HCT116 (cell line): ENCODE measurements around the gene TSSK2. TPM values are rescaled to one million over a fixed set of nuclear protein-coding genes. Genes with fewer than 3 reads are reported as not detected.

Experiments
- ATAC-seq: fragments of 200-7000 bp; cut with Tn5 transposase; 2 replicates; pipeline ENCODE4 v1.9.1; 2020; ENCODE audit warnings: mild to moderate bottlenecking, moderate library complexity
- BruUV-seq: library from RNA; stranded (reverse); fragments of 400-500 nt; replicated peaks from 2 replicates; lab custom pipeline; 2021; lab: Mats Ljungman, UMichigan
- CTCF ChIA-PET: fragments of 300-600 bp; sonication (Branson Sonifier 250); formaldehyde crosslinking; loops from one replicate; lab custom pipeline; 2021; ENCODE audit warnings: antibody characterized with exemption; lab: Charles Lee
- POLR2A ChIA-PET: fragments of 300-600, 350-600 bp; sonication (Branson Sonifier 250); formaldehyde crosslinking; loops from one replicate; lab custom pipeline; 2021; ENCODE audit warnings: antibody characterized with exemption; lab: Charles Lee
- RAD21 ChIA-PET, 2 experiments: fragments of 300-600 bp; sonication (Branson Sonifier 250); formaldehyde crosslinking; loops; one replicate each; lab custom pipeline; 2023; ENCODE audit warnings: low total read pairs in 2 of 2; ENCODE audit not compliant: uncharacterized antibody in 2 of 2, unreplicated experiment in 2 of 2, low non-redundant PET in 1 of 2; lab: Charles Lee
- DNase-seq: peaks from one replicate; pipeline ENCODE4 v3.0.0-alpha.2; 2010; ENCODE audit warnings: low read depth, low spot score
- H2AFZ ChIP-seq: fragments of 200-600 bp; shearing (Covaris generic), sonication (generic); 2 replicates; pipeline ENCODE4 v1.6.1; 2017; ENCODE audit warnings: low read depth, mixed run types, mixed read lengths, antibody characterized with exemption, low read length; ENCODE audit not compliant: poor library complexity, severe bottlenecking
- H3K27ac ChIP-seq: 2 replicates; pipeline ENCODE4 v1.5.1; 2012; ENCODE audit warnings: low read depth, low read length
- H3K27me3 ChIP-seq: fragments of 200-600 bp; sonication (generic); 2 replicates; pipeline ENCODE4 v1.6.1; 2016; ENCODE audit warnings: mixed run types, low read length, mixed read lengths; ENCODE audit not compliant: insufficient read depth
- H3K36me3 ChIP-seq, 2 experiments: fragments of 200-500 bp in 1 of 2; fragments of 200-600 bp in 1 of 2; sonication (Bioruptor generic) in 1 of 2; sonication (generic) in 1 of 2; 2 replicates each; pipeline versions ENCODE4 v1.5.1 to v1.6.1; 2014 to 2016; ENCODE audit warnings: low read length in 2 of 2, inconsistent platforms in 1 of 2, mixed read lengths in 1 of 2, mixed run types in 1 of 2; ENCODE audit not compliant: insufficient read depth in 2 of 2, control insufficient read depth in 1 of 2
- H3K4me1 ChIP-seq, 2 experiments: fragments of 200-600 bp in 1 of 2; sonication (generic) in 1 of 2; 2 replicates each; pipeline versions ENCODE4 v1.5.1 to v1.6.1; 2012 to 2017; ENCODE audit warnings: low read length in 2 of 2, inconsistent platforms in 1 of 2, mild to moderate bottlenecking in 1 of 2, mixed read lengths in 1 of 2, mixed run types in 1 of 2, moderate library complexity in 1 of 2; ENCODE audit not compliant: insufficient read depth in 2 of 2, control insufficient read depth in 1 of 2
- H3K4me2 ChIP-seq: fragments of 200-600 bp; sonication (generic); 2 replicates; pipeline ENCODE4 v1.6.1; 2017; ENCODE audit warnings: mixed run types, low read length, mixed read lengths
- H3K4me3 ChIP-seq, 2 experiments: fragments of 200-600 bp in 1 of 2; sonication (generic) in 1 of 2; replicated peaks in 1 of 2; 2 replicates each; pipeline ENCODE4 v1.5.1; 2011 to 2016; ENCODE audit warnings: low read length in 2 of 2, control low read depth in 1 of 2, low read depth in 1 of 2, mild to moderate bottlenecking in 1 of 2, mixed read lengths in 1 of 2, mixed run types in 1 of 2
- H3K79me2 ChIP-seq: fragments of 200-600 bp; sonication (generic); 2 replicates; pipeline ENCODE4 v1.6.1; 2017; ENCODE audit warnings: mild to moderate bottlenecking, mixed run types, low read length, moderate library complexity, mixed read lengths; ENCODE audit not compliant: insufficient read depth
- H3K9ac ChIP-seq: fragments of 200-600 bp; sonication (generic); 2 replicates; pipeline ENCODE4 v1.6.1; 2016; ENCODE audit warnings: low read length, mixed read lengths
- H3K9me2 ChIP-seq: fragments of 200-600 bp; sonication (generic), shearing (Covaris generic); 2 replicates; pipeline ENCODE4 v1.6.1; 2017; ENCODE audit warnings: mixed run types, mild to moderate bottlenecking, moderate library complexity; ENCODE audit not compliant: insufficient read depth
- H3K9me3 ChIP-seq, 2 experiments: fragments of 200-500 bp in 1 of 2; fragments of 200-600 bp in 1 of 2; sonication (Bioruptor generic) in 1 of 2; sonication (generic) in 1 of 2; 2 replicates each; pipeline ENCODE4 v1.6.1; 2014 to 2017; ENCODE audit warnings: low read length in 2 of 2, mixed read lengths in 2 of 2, inconsistent platforms in 1 of 2, low read depth in 1 of 2, mild to moderate bottlenecking in 1 of 2, mixed run types in 1 of 2, moderate library complexity in 1 of 2; ENCODE audit not compliant: control insufficient read depth in 1 of 2, insufficient read depth in 1 of 2
- H4K20me1 ChIP-seq: fragments of 200-600 bp; sonication (generic), shearing (Covaris generic); 2 replicates; pipeline ENCODE4 v1.6.1; 2017; ENCODE audit warnings: mixed run types, mild to moderate bottlenecking, moderate library complexity; ENCODE audit not compliant: insufficient read depth
- CBX3 ChIP-seq: IDR thresholded peaks from 2 replicates; pipeline ENCODE4 v1.6.1; 2012; ENCODE audit warnings: low read depth
- CEBPB ChIP-seq: IDR thresholded peaks from 2 replicates; pipeline ENCODE4 v1.6.1; 2012; ENCODE audit warnings: low read depth
- EGR1 ChIP-seq: IDR thresholded peaks from 2 replicates; pipeline ENCODE4 v1.6.1; 2012; ENCODE audit warnings: low read depth
- EZH2 ChIP-seq: fragments of 200-600 bp; sonication (generic); IDR thresholded peaks from 2 replicates; pipeline ENCODE4 v1.6.1; 2017; ENCODE audit warnings: antibody characterized with exemption, mixed run types
- EZH2phosphoT487 ChIP-seq: fragments of 200-600 bp; IDR thresholded peaks from 2 replicates; pipeline ENCODE4 v1.6.1; 2018; ENCODE audit warnings: antibody characterized with exemption, borderline replicate concordance
- FOSL1 ChIP-seq: IDR thresholded peaks from 2 replicates; pipeline ENCODE4 v1.6.1; 2012; ENCODE audit warnings: low read depth
- JUND ChIP-seq: IDR thresholded peaks from 2 replicates; pipeline ENCODE4 v1.6.1; 2012
- RAD21 ChIP-seq: IDR thresholded peaks from 2 replicates; pipeline ENCODE4 v1.6.1; 2012; ENCODE audit warnings: low read depth, mild to moderate bottlenecking
- SIN3A ChIP-seq: IDR thresholded peaks from 2 replicates; pipeline ENCODE4 v1.6.1; 2012; ENCODE audit warnings: low read depth
- SRF ChIP-seq: IDR thresholded peaks from 2 replicates; pipeline ENCODE4 v1.6.1; 2012; ENCODE audit warnings: low read depth
- TCF7L2 ChIP-seq: IDR thresholded peaks from 2 replicates; pipeline ENCODE4 v1.7.0; 2011; ENCODE audit warnings: borderline replicate concordance, inconsistent platforms; ENCODE audit not compliant: insufficient read depth, insufficient read length; ENCODE audit errors: extremely low read depth
- ZFX ChIP-seq: fragments of 450-650 bp; IDR thresholded peaks from 2 replicates; pipeline ENCODE4 v1.6.1; 2017
- ZNF274 ChIP-seq: fragments of 200-500 bp; sonication (Bioruptor generic); IDR thresholded peaks from 2 replicates; pipeline ENCODE4 v1.6.1; 2014; ENCODE audit warnings: mild to moderate bottlenecking, low read depth, low read length, inconsistent platforms
- intact Hi-C: fragments of 100-400 bp; cut with micrococcal nuclease; formaldehyde crosslinking; loops from 2 replicates; pipeline ENCODE4 v1.10.0; 2022
- total RNA-seq: library from RNA; stranded (reverse); gene quantifications from one replicate; pipeline ENCODE4 v1.2.1, GENCODE V29; 2021; ENCODE audit not compliant: unreplicated experiment
- TF ChIP-seq, protein P1 (sequence below), 3 experiments: fragments of 200-600 bp in 1 of 3; sonication (generic) in 1 of 3; IDR thresholded peaks in 2 of 3; conservative IDR thresholded peaks in 1 of 3; 2 replicates each; pipeline ENCODE4 v1.5.1; 2012 to 2017; ENCODE audit warnings: low read depth in 2 of 3, low read length in 2 of 3, antibody characterized with exemption in 1 of 3, borderline replicate concordance in 1 of 3, control low read depth in 1 of 3, mild to moderate bottlenecking in 1 of 3, mixed read lengths in 1 of 3, mixed run types in 1 of 3, moderate library complexity in 1 of 3; ENCODE audit not compliant: insufficient read depth in 1 of 3
- TF ChIP-seq, protein P2 (sequence below): IDR thresholded peaks from 2 replicates; pipeline ENCODE4 v1.6.1; 2012; ENCODE audit warnings: low read depth
- TF ChIP-seq, protein P3 (sequence below): IDR thresholded peaks from 2 replicates; pipeline ENCODE4 v1.6.1; 2011; ENCODE audit warnings: mild to moderate bottlenecking, low read length, moderate library complexity; ENCODE audit not compliant: insufficient replicate concordance; ENCODE audit errors: extremely low read depth

TSSK2 gene
- total RNA-seq, 1 experiment from 2014 or later, result not detected

DNA sequence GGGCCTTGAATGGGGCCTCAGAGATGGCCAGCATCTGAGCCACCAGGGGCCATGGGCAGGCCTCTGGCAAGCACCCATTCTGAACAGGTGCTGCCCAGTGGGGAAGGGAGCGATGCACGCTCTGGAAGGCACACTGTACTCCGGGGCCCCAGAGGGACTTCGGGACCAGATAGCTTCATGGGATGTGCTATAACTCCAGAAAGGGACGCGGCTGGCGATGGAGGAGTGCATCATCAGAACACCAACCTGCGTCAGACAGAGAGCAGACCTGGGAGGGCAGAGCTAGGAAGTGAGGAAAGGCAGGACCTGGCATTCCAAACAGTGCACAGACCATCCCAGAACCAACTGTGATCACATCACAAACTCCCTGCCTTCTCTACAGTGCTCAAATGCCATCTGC is 25.7 kb upstream of the TSSK2 start:
- H3K4me3 ChIP-seq, result no peak overlapping the region
- RAD21 ChIA-PET, result no interaction called here

More for the DNA sequence above, 25.7 kb upstream of the TSSK2 start:
- TF ChIP-seq, protein P1, sequence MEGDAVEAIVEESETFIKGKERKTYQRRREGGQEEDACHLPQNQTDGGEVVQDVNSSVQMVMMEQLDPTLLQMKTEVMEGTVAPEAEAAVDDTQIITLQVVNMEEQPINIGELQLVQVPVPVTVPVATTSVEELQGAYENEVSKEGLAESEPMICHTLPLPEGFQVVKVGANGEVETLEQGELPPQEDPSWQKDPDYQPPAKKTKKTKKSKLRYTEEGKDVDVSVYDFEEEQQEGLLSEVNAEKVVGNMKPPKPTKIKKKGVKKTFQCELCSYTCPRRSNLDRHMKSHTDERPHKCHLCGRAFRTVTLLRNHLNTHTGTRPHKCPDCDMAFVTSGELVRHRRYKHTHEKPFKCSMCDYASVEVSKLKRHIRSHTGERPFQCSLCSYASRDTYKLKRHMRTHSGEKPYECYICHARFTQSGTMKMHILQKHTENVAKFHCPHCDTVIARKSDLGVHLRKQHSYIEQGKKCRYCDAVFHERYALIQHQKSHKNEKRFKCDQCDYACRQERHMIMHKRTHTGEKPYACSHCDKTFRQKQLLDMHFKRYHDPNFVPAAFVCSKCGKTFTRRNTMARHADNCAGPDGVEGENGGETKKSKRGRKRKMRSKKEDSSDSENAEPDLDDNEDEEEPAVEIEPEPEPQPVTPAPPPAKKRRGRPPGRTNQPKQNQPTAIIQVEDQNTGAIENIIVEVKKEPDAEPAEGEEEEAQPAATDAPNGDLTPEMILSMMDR (IDR thresholded peaks at IDR 0.05 in 2 of 3, conservative IDR thresholded peaks at IDR 0.05 in 1 of 3; ENCODE audit: borderline replicate concordance in 1 of 3, insufficient read depth in 1 of 3, low read depth in 2 of 3, low read length in 2 of 3), result no peak
- no peak for TF ChIP-seq CEBPB
- no peak for TF ChIP-seq SIN3A
- TF ChIP-seq JUND, result no peak
- no peak for TF ChIP-seq EZH2phosphoT487
- TF ChIP-seq EZH2, result no peak
- no peak for TF ChIP-seq RAD21
- TF ChIP-seq CBX3, result no peak
- no peak for TF ChIP-seq FOSL1
- TF ChIP-seq SRF, result no peak
- TF ChIP-seq, protein P2, sequence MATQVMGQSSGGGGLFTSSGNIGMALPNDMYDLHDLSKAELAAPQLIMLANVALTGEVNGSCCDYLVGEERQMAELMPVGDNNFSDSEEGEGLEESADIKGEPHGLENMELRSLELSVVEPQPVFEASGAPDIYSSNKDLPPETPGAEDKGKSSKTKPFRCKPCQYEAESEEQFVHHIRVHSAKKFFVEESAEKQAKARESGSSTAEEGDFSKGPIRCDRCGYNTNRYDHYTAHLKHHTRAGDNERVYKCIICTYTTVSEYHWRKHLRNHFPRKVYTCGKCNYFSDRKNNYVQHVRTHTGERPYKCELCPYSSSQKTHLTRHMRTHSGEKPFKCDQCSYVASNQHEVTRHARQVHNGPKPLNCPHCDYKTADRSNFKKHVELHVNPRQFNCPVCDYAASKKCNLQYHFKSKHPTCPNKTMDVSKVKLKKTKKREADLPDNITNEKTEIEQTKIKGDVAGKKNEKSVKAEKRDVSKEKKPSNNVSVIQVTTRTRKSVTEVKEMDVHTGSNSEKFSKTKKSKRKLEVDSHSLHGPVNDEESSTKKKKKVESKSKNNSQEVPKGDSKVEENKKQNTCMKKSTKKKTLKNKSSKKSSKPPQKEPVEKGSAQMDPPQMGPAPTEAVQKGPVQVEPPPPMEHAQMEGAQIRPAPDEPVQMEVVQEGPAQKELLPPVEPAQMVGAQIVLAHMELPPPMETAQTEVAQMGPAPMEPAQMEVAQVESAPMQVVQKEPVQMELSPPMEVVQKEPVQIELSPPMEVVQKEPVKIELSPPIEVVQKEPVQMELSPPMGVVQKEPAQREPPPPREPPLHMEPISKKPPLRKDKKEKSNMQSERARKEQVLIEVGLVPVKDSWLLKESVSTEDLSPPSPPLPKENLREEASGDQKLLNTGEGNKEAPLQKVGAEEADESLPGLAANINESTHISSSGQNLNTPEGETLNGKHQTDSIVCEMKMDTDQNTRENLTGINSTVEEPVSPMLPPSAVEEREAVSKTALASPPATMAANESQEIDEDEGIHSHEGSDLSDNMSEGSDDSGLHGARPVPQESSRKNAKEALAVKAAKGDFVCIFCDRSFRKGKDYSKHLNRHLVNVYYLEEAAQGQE, result no peak
- TF ChIP-seq ZFX, result no peak
- TF ChIP-seq, protein P3, sequence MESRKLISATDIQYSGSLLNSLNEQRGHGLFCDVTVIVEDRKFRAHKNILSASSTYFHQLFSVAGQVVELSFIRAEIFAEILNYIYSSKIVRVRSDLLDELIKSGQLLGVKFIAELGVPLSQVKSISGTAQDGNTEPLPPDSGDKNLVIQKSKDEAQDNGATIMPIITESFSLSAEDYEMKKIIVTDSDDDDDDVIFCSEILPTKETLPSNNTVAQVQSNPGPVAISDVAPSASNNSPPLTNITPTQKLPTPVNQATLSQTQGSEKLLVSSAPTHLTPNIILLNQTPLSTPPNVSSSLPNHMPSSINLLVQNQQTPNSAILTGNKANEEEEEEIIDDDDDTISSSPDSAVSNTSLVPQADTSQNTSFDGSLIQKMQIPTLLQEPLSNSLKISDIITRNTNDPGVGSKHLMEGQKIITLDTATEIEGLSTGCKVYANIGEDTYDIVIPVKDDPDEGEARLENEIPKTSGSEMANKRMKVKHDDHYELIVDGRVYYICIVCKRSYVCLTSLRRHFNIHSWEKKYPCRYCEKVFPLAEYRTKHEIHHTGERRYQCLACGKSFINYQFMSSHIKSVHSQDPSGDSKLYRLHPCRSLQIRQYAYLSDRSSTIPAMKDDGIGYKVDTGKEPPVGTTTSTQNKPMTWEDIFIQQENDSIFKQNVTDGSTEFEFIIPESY, result no peak
- no peak for TF ChIP-seq ZNF274
- no peak for TF ChIP-seq EGR1
- no peak for TF ChIP-seq TCF7L2
- H3K4me2 ChIP-seq, result no peak overlapping the region
- no peaks in the 10 kb centered on the region for H3K9me2 ChIP-seq
- no peak for ATAC-seq
- intact Hi-C loops, result no loop called here
- H3K27ac ChIP-seq, result no peak overlapping the region
- CTCF ChIA-PET, result no interaction called here
- H3K36me3 ChIP-seq, result no peaks in the 10 kb centered on the region
- peaks cover 92% of the 10 kb centered on the region for H3K79me2 ChIP-seq
- no peaks in the 10 kb centered on the region for H3K9me3 ChIP-seq
- H4K20me1 ChIP-seq, result no peaks in the 10 kb centered on the region
- no peak for DNase-seq
- no peaks in the 10 kb centered on the region for H3K27me3 ChIP-seq
- POLR2A ChIA-PET, result no interaction called here
- H3K9ac ChIP-seq, result no peak overlapping the region
- H2AFZ ChIP-seq, result no peak overlapping the region
- no TSS peak for BruUV-seq
- no peaks in the 10 kb centered on the region for H3K4me1 ChIP-seq
